ENCODE results near the gene RETSAT.

DNA sequence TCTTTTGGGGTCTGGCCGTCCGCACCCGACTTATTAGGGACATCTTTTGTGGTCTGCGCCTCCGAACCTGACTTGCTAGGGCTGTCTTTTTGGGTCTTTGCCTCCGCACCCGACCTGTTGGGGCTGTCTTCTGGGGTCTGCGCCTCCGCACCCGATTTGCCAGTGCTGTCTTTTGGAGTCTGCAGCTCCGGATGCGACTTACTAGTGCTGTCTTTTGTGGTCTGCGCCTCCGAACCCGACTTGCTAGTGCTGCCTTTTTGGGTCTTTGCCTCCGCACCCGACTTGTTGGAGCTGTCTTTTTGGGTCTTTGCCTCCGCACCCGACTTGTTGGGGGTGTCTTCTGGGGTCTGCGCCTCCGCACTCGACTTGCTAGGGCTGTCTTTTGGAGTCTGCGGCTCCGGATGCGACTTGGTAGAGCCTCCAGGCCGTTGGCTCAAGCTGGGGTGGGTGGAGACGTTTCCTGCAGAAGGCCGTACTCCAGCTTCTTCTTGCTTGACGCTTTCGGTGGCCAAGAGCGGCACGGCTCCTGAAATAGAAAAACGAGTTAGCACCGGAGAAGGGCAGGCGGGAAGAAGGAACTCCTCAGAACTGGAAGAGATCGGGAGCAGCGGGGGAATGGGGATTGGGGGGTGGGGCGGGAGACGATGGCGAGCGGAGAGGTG is 27.0 kb downstream of the RETSAT start:
- TF ChIP-seq, protein P1, sequence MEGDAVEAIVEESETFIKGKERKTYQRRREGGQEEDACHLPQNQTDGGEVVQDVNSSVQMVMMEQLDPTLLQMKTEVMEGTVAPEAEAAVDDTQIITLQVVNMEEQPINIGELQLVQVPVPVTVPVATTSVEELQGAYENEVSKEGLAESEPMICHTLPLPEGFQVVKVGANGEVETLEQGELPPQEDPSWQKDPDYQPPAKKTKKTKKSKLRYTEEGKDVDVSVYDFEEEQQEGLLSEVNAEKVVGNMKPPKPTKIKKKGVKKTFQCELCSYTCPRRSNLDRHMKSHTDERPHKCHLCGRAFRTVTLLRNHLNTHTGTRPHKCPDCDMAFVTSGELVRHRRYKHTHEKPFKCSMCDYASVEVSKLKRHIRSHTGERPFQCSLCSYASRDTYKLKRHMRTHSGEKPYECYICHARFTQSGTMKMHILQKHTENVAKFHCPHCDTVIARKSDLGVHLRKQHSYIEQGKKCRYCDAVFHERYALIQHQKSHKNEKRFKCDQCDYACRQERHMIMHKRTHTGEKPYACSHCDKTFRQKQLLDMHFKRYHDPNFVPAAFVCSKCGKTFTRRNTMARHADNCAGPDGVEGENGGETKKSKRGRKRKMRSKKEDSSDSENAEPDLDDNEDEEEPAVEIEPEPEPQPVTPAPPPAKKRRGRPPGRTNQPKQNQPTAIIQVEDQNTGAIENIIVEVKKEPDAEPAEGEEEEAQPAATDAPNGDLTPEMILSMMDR (IDR thresholded peaks at IDR 0.05), result no peak
- no peak for TF ChIP-seq POLR2A (IDR thresholded peaks at IDR 0.05)

All from right lobe of liver (tissue), 4 donors.